Endometrial microvascular endothelial cells (primary cell): ENCODE measurements around the gene DPP6. TPM values are rescaled to one million over a fixed set of nuclear protein-coding genes. Genes with fewer than 3 reads are reported as not detected.
"Not testable (repeated sequence)": the region's sequence is repeated elsewhere in the genome, so short reads cannot be mapped to it uniquely, and the experiment has no call there.

Source experiments
- in situ Hi-C: cut with HindIII; loops from 2 replicates; pipeline ENCODE4 v1.10.0; 2017; ENCODE audit warnings: low sequenced_read_pairs, low pct_unique_long_range_greater_than_20kb; ENCODE audit errors: inconsistent ontology term
- total RNA-seq: library from RNA; depleted of rRNA; stranded (reverse); fragments of >200 nt; gene quantifications from one replicate; pipeline ENCODE4 v1.2.3, GENCODE V29; 2015; ENCODE audit errors: inconsistent ontology term

The DPP6 gene
- total RNA-seq, 1 donor from 2014 or later, result not detected

DNA sequence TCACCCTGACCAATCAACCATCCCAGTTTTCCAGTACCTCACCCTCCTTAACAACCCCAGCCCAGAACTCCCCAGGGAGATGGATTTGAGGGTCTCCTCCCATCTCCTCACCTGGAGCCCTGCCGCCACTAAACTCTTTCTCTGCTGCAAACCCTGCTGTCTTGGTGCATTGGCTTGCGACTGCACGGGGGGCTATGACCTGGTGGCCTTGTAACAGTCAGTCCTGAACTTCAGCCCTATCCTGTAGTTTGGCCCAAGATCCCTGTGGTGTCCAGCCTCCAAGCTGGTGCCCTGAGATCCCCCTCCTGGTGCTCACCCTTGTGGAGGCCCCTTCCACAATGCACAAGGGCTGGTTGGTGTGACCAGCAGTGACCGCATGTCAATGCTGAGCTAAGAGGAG lies 858.8 kb downstream of the DPP6 start:
- in situ Hi-C loops, result no loop called here

DNA sequence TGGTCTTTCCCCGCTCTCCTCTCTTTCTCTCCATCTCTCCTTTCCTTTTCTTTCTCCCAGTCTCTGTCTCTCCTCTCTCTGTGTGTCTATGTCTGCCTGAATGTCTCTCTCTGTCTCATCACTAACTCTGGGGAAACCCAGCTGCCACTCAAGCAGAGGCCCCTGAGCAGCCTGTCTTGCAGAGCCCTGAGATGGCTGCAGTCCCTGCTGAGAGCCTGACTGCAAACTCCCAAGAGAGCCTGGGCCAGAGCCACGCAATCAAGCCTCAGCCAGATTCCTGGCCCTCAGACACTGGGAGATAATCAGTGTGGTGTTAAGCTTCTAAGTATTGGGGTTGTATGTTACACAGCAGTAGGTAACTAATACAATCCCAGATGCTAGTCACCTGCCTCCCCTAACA lies 859.2 kb downstream of the DPP6 start:
- in situ Hi-C loops, result no loop called here

DNA sequence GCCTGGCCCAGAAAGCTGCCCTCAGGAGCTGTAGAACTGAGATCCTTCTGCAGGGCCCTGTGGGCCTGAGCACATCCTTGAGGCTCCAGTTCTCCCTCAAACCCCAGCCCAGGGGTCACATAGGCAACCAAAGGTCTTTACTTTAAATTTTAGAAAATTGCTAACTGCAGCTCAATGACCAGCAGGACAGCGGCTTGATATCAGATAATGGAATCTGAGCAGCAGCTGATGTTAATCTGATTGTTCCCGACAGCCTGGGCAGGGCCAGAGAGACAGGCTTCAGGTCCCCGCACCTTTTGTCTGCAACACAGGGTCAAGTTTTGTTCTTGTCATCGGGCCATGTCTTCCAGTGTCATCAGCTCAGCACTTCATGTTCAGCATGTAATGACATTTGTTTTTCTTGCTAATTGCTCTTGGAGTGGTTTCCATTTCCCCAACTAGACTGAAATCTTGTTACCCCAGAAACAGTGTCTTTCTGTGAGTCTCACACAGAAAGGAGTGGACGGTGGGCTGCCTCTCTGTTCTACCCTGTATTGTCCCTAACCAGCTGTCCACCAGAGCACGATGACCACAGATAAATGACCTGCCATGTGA lies 859.8 kb downstream of the DPP6 start:
- in situ Hi-C loops, result no loop called here

DNA sequence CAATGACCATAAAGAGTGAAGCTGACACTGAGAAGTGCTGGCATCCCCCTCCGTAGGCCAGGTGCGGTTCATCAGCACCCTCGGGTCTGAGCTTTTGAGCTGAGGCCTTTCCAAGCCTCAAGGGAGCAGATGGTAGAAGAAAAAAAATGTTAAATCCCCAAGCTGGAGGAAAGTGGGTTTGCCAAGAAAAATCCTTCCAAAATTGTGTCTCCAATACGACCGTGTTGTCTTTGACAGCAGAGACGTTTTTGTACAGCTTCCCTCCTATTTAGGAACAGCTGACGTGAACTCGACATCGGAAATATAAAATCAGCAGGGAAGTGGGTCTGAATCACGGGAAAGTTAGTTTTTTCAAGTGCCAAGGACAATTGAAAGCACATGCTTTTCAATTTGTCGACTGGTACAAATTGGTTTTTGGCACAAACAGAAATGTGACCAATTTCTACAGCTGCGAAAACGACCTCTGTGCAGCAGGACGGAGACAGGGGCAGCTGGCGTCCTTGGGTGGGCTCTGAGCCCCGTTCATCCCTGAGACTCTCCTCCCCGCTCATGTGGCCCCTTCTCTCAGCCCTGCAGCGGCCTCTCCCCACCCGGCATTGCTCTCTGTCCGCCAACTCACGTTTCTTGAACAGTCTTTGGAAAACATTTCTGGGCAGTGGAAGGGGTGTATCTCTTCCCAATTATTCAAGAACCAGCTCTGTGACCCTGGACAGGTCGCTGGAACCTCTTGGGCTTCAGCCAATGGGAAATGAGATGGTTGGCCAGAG lies 860.9 kb downstream of the DPP6 start:
- in situ Hi-C loops, result no loop called here

DNA sequence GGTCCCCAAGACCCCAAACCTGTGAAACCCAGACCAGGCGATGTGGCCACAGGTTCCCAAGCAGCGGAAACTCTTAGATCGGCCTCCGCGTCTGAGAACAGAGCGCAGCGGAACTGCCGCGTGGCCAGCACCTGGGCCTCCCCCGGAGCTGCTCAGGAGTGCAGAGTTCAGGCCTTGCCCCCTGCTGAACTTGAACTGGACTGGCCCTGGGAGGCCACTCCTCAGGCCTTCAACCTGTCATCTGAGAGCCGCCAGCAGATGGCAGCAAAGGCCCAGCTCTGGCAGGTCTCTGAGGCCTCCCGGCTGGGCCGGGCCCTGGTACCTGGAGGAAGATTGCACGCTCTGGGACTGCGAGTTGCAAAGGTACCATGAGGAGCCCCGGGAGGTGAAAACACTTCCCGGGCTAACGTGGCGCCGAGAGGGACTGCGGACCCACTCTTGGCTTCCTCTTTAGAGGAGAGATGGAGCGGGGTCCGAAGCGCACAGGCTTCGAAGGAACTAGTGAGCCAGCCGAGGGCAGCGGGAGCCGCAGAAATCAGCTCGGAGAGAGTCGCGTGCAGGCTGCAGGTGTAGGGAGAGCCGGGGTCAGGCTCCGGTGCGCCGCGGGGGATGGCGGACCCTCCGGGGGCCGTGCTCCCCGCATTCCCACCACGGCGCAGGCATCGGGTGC lies 861.6 kb downstream of the DPP6 start:
- in situ Hi-C loops, result no loop called here

DNA sequence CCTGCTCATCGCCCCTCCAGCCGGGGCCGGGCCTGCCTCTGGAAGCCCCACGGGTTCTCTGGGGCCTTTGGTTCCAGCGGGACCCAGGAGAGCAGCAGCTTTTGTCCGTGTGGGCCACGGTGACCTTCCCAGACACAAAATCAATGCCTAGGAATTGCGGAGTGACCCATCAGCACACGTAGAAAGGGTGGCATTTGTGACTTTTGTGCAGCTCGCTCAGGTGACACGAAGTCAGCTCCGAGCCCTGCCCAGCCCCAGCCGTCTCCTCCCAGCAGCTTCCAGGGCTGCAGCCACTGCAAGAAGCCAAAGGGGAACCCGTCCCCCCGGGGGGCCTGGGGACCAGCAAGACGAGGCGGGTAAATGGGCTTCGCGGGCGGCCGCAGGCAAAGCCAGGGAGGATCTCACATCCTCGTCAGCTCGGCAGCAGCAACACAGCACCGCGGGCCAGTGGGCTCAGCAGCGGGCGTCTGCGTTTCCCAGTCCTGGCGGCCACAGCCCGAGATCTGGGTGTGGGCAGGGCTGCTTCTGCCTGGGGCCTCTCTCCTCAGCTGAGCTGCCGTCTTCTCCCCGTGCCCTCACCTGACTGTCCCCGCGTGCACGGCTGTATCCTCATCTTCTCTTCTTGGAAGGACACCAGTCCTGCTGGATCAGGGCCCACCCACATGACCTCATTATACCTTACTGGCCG lies 862.3 kb downstream of the DPP6 start:
- in situ Hi-C loops, result no loop called here

DNA sequence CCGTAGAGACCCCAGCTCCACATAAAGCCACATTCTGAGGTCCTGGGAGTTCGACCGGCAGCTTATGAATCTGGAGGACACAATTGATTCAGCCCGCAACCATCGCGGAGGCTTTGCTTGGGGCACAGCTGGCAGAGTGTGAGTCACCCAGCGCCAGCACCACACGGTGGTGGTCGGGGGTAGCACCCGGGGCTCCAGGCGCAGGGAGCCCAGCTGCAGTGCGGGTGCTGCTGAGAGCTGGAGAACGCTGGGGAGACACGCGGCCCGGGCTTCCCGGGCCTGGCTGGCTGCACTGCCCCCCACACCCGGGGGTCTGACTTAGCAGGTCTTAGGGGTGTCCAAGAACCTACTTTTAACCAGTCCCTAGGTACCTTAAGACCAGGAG lies 862.8 kb downstream of the DPP6 start:
- in situ Hi-C loops, result no loop called here

DNA sequence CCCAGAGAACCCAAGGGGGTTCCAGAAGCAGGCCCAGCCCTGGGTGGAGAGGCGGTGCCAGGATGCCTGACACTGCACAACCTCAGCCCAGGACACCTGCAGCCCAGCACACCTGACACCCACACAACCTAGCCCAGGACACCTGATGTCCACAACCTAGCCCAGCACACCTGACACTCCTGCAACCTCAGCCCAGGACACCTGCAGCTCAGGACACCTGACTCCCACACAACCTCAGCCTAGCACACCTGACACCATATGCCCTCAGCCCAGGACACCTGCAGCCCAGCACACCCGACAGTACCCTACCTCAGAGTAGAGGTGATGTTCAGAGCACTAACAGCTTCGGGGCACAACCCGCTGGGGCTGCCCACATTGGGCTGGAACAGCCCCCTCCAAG lies 863.4 kb downstream of the DPP6 start:
- in situ Hi-C loops, result no loop called here

DNA sequence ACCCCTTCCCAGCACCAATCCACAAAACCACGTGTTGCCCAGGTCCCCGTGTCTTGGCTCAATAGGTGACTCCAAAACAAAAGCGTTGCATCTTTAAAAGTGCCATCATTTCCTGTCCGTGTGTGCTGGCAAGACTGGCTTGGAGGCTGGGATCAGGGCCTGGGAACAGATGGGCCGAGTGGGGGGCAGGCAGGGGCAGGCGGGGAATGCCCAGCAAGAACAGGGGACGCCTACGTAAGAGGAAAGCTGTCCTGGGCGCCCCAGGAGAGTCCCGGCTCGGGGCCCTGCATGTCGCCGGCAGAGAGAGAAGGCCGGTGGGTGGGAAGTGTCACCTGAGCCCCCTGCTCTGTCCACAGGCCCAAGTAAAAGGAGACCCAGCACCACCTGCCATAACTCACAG lies 864.2 kb downstream of the DPP6 start:
- in situ Hi-C loops, result no loop called here

DNA sequence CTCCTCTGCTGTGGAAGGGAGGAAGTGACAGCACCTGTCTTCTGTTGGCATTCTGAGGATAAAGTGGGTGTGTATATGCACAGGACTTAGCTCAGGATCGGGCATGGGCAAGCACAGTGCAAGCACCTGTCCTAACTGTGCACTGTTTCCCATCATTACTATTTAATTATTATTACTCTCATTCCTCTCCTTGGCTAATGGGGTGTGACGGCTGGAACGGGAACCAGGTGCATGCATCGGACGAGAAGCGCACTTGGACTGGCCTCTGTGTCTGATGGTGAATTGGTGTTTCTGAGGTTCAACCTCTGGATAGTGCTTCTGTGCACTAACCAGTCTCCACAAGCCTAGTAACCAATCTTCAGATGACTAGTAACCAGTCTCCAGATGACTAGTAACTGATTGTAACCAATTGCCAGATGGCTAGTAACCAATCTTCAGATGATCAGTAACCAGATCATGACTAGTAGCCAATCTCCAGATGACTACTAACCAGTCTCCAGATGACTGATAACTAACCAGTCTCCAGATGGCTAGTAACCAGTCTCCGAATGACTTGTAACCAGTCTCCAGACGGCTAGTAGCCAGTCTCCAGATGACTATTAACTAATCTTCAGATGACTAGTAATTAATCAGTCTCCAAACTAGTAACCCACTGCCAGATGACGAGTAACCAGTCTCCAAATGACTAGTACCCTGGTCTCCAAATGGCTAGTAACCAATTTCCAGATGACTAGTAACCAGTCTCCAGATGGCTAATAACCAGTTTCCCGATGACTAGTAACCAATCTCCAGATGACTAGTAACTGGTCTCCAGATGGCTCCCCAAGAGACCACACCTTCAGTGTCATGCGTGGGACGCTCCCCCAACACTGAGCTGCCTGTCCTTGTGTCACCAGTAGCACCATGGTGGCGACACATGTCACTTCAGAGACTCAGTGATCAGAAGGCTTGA lies 864.9 kb downstream of the DPP6 start:
- in situ Hi-C loops, result no loop called here

DNA sequence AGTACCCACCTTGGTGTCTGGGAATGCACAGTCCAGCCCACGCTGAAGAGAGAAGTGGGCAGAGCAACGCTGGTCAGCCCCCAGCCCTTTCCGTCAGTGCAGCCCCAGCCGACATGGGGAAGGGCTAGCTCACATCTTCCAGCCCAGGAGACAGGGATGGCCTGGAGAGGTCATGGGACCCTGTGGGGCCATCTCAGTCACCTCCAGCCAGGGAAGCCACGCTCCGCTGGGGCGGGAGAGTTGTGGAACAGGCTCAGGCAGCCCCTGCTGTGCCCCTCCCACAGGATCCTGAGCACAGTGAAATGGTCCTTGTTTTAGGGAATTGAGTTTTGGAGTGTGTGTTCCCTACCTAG lies 865.6 kb downstream of the DPP6 start:
- in situ Hi-C loops, result no loop called here

DNA sequence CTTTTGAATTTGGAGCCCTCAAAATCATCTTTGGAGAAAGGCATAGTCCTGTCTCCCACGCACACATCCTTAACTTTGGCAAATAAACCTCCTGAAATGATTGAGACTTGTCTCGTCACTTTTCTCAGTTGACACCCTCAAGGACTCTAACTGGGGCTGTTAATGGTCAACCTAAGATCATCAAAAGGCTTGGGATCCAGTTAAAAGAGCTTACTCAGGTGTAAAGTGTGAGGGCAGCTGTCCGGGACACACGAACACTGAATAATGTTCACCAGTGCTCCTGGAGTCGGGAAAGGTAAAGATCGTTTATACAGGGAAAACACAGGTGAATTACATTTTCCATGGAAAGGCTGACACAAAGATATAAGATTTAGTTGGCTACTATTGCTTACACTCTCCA lies 866.1 kb downstream of the DPP6 start:
- in situ Hi-C loops, result no loop called here

DNA sequence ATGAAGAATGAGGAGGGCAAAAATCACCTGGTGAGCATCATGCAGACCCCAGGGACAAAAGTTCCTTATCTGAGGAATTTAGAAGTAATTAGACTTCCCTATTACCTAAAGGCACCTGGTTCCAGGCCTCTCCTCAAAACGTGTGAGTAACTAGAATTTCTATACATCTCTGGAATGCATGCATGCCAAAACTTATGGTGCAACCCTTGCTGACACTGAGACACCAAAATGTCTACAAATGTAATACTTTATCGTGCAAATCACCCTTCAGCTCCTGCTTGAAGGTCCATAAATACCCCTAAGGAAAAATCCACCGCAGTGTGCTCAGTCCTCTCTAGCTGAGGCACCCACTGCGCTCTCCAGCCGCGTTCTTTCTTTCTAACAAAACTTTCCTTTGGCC lies 866.5 kb downstream of the DPP6 start:
- in situ Hi-C loops, result no loop called here

DNA sequence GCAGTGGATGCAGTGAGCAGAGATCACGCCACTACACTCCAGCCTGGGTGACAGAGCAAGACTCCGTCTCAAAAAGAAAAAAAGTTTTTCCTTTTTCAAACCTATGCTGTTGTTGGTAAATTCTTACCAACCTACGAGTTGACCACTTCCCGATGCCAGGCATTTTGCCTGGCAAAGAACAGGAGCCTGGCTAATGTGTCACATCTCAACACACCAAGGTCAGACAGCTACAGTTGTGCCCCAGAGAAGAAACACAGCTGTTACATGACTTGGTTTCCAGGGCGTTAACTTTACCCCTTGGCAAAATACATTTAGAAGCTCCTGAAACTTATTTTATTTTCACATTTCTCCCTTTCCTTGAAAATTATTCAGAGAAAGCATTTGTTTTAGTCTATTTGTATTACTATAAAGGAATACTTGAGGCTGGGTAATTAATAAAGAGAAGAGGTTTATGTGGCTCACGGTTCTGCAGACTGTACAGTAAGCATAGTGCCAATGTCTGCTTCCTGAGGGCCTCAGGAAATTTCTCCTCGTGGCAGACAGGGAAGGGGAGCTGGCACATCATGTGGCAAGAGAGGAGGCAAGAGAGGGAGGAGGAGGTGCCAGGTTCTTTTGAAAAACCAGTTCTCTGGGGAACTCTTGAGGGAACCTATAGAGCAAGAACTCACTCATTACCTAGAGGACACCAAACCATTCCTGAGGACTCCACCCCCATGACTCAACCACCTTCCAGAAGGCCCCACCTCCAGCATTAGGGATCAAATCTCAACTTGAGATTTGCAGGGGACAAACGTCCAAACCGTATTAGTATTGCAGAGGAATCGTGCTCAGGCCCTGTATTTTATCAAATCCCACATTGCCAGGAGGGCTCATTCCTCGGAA lies 867.4 kb downstream of the DPP6 start:
- in situ Hi-C loops, result no loop called here

DNA sequence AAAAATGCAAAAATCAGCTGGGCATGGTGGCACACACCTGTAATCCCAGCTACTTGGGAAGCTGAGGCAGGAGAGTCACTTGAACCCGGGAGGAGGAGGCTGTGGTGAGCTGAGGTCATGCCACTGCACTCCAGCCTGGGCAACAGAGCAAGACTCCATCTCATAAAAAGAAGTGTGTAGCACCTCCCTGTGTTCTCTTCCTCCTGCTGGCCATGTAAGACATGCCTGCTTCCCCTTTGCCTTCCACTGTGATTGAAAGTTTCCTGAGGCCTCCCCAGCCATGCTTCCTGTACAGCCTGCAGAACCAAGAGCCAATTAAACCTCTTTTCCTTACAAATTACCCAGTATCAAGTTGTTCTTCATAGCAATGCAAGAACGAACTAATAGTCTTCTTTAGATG lies 870.3 kb downstream of the DPP6 start:
- in situ Hi-C loops, result not testable (repeated sequence)

DNA sequence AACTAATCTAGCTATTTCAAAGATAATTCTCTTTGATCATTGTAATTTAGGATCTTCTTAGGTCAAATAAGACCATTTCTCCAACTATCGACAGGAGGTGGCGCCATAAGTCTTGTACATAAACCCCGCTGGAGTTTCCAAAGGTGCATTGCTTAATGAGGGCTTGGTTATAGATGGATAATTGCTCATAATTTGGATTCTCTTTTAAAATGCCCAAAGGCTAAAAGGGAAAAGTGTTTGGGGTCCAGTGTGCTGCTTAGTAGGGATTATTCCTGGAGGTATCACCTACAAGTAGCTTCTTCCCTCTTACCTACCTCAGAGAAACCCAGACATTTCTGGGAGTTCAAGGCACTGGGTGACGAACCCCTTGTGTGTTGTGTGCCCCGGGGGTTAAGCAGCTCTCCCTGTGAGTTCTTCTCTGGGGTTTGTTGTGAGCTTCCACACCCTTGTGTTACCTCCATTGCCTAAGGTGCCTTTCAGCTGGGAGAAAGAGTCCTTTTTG lies 875.5 kb downstream of the DPP6 start:
- in situ Hi-C loops, result no loop called here

DNA sequence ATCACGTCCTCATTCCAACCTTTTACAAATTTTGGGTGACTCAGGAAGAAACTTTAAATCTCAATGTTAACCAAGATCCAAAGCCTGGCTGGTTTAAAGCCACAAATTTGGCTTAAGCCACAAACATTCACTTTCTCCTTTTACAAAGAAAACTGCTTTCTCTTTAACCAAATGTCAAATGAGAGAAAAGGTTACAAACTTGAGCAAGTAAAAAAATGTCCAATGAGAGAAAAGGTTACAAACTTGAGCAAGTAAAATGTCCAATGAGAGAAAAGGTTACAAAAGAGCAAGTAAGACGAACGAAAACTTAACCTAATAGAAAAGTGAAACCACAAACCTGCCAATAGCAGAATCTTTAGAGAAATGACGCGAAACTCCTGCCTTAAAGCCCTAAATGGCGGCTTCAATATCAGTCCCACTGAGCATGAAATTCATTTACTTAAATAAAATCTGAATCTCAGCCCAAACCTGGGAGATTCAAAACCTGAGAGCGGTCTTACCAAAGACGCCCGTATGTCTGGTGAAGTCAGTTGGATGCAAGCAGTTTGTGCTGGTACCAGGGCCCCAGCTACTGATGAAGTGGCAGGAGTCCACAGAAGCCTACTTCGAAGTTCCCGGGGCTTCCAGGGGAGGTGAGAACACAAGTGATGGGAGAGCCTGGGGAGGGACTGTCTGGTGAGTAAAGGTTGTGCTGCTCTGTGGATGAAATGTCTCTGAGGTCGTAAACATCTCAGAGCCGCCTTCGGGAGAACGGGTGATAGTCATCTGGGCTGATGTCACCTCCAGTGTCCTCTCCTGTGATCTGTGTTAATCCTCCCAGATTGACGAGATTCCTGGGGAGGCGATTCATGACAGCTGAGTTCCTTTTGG lies 876.2 kb downstream of the DPP6 start:
- in situ Hi-C loops, result no loop called here
